Ammon's horn (tissue), 1 donor: ENCODE measurements around the gene LRP6.

Experiments
- DNase-seq: peaks from one replicate; pipeline ENCODE4 v3.0.0-alpha.2; 2016; ENCODE audit warnings: low spot score

The LRP6 gene

GRCh38 chr12:12214635-12215131 is 52.2 kb downstream of the LRP6 start:
- no peak for DNase-seq

DNA sequence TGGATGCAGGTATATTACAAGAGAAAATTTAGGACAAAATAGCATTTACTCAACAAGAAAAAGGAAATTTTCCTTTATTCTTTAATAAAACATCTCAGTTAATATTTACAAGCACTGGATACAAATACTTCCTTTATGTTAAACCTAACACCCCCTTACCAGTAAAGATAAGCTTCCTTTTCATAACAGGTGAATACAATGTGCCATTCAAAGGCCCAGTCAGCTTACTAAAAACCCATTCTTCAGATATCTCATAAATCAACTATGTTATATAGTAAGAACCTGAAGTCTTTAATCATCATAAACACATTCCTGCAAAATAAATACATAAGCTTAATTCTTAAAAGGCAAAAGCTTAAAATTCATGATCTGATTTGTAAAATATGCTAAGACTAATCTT is 52.6 kb downstream of the LRP6 start:
- DNase-seq: no peak

DNA sequence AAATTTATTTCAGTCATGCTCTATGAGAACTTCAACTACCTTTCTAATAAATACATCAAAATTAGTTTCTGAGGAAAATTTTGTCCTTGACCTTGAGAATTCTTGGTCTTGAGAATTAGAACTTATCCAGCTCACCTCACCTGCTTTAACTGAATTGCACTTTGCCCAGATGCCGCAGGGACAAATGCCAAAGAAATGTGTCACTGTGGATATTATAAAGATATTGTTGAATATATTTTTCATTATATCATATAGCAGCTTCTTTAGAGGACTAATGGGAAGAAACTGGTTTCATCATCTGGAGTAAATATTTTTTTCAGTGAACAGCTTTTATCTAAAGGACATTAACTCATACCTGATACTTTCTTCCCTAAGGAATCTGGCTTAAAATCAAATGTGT is 54.1 kb downstream of the LRP6 start:
- no peak for DNase-seq

DNA sequence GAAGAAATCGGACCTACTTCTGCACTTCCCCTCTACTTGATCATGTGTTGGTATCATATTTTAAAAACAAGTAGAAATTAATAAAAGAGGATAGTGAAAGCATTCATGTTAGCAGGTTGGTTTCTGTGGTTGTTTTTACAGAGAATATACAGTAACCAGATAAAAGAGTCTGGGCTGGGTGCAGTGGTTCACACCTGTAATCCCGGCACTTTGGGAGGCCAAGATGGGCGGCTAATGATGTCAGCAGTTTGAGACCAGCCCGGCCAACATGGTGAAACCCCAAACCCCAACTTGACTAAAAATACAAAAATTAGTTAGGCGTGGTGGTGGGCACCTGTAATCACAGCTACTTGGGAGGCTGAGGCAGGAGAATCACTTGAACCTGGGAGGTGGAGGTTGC is 55.9 kb downstream of the LRP6 start:
- no peak for DNase-seq

- DNase-seq: no peak
Observed at GRCh38 chr12:12210416-12210815, 56.4 kb downstream of the LRP6 start.

- no peak for DNase-seq
Observed at GRCh38 chr12:12209675-12210074, 57.2 kb downstream of the LRP6 start.

GRCh38 chr12:12209043-12209442 is 57.8 kb downstream of the LRP6 start:
- DNase-seq: no peak

DNA sequence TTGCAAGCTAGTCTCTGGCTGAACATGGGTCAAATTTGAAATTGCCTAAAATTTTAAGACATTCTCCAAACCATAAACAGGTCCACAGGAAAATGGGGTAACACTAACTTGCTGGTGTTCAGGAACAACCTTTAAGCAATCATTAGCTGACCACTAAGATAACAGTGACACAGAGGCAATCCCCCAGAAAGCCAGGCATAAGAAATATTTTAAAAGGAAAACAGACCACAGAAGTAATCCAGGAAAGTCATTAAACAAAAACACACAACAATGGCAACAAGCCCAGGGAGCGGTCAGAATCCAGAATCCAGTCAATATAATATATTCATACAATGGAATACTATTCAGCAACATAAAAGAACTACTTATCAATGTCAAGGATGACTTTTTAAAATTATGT is 59.1 kb downstream of the LRP6 start:
- no peak for DNase-seq

GRCh38 chr12:12206776-12207388 is 60.0 kb downstream of the LRP6 start:
- no peak for DNase-seq

DNA sequence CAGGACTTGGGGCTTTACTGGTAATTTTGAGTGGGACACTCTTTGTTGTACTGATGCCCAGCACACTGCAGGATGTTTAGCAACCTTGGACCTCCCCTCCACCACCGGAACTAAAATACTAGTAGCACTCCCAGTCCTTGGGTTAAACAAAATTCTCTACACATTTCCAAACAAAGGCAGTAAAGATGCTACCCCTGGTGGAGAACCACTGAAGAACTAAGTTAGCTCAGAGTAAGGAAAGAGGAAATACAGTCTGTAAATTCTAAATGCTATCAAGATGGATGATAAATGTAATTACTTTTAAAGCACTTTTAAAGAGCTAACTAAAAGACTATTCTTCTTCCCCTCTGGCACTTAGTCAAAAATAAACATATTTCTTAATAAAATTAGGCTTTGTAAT is 64.1 kb downstream of the LRP6 start:
- DNase-seq: no peak

DNA sequence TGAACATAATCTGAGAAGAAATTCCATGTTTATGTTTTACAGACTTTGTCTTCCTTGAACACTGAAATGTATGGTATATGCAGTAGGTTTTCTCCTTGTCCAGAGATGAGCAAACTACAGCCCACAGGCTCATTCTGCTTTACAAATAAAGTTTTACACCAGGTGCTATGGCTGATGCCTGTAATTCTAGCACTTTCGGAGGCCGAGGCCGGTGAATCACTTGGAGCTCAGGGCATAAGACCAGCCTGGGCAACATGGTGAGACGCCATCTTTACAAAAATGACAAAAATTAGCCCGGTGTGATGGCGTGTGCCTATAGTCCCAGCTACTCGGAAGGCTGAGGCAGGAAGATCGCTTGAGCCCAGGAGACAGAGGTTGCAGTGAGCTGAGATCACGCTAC is 64.7 kb downstream of the LRP6 start:
- no peak for DNase-seq

DNA sequence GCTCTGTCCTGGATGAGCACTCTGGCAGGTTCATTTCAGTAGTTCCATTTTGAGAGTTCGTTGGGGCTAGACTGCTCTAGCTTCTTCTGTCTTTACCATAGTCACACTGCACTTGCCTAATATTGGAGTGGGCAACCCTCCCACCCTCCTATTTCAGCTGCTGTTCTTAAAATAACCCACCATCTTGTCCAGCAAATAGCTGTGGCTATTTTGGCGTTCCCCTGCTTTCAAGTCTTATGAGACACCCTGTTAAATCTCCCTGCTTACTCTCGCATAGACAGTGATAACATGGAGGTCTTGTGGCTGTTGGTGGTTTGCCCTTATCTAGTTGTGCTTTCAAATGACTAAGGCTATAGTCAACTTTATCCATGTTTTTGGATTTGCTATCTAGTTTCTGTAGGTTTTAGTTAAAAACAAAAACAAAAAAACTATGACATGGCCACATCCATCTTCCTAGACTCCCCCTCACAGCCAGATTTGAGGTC is 65.5 kb downstream of the LRP6 start:
- no peak for DNase-seq

- no peak for DNase-seq
Observed at GRCh38 chr12:12200363-12200762, 66.5 kb downstream of the LRP6 start.

- no peak for DNase-seq
Observed at GRCh38 chr12:12198124-12198523, 68.7 kb downstream of the LRP6 start.

- no peak for DNase-seq
Observed at GRCh38 chr12:12197128-12197527, 69.7 kb downstream of the LRP6 start.

GRCh38 chr12:12195516-12195915 is 71.3 kb downstream of the LRP6 start:
- no peak for DNase-seq

- DNase-seq: no peak
Observed at GRCh38 chr12:12195081-12195480, 71.8 kb downstream of the LRP6 start.

- DNase-seq: no peak
Observed at GRCh38 chr12:12194206-12194605, 72.6 kb downstream of the LRP6 start.

DNA sequence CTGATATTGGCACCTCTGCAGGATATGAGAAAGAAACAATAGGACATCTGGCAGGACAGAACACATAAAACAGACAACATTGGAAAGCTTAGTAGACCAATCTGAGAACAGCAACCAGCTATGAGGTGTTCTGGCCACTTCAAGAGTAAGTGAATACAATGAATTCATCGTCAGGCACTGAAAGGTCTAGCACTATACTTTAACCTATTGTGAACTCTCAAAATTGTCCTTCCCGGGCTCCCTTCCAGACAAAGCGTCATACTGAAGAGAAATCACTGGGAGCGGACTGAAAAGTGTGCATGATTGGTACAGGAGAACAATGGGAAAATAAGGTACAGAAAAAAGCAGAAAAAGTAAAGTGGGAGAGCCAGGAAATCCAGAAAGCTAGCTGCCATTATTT is 75.8 kb downstream of the LRP6 start:
- DNase-seq: no peak

- no peak for DNase-seq
Observed at GRCh38 chr12:12190087-12190809, 76.6 kb downstream of the LRP6 start.

DNA sequence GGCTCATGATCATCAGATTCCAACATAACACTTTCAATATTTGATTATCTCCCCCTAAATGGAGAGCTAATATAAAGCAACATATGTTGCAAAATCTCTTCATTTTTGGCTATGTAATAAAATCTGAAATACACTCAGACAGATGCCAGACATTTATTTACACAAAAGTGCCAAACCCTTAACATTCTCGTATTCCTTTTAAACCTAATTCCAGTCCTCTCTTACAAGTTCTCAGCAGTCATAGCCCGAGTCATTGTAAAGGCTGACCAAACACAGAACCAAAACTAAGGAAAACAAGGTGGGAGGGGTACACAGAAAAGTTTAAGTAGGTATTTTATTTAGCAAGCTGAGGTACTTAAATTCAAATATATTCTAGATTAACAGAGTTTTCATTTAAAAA is 81.4 kb downstream of the LRP6 start:
- no peak for DNase-seq

GRCh38 chr12:12182703-12183365 is 84.0 kb downstream of the LRP6 start:
- peak; percentile 24 for DNase-seq

DNA sequence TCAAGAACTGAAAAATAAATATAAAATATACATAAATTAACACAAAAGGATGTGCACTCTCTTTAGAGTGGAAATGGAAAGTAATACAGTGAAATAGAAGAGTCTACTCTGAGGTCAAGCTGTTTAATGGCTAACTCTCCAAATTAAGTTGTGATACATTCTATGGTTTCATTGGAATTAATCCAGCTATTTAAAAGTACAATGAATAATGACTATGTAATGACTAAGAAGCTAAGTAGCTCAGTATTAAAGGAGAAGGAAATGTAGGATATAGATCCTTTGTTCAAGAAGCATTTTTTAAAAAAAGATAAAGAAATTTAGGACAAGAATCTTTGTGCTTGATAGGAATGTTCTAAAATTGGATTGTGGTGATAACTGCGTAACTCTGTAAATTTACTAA is 85.3 kb downstream of the LRP6 start:
- DNase-seq: no peak
